ENCODE data around the gene PNISR.

Gene PNISR

DNA sequence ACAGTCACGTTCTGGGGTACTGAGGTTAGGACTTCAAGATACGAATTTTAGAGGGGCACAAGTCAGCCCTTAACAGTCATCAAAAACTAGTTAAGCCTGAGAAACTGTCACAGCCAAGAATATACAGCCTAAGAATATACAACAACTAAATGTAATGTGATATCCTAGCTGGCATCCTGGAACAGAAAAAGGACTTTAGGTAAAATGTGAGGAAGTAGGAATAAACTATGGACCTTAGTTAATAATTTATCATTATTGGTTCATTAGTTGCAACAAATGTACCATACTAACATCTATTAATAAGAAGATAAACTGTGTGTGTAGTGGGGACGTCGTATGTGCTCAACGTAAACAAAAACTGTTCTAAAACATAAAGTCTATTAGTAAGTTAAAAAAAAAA lies 1.1 kb downstream of the PNISR start:
- Histone ChIP-seq H3K9me3 (ENCODE audit: control insufficient read depth, insufficient read depth, low read length) (no peaks in the 10 kb centered on the region), H3K9ac (ENCODE audit: low read depth, low read length) (peak overlapping the region; percentile 88), H3K36me3 (ENCODE audit: insufficient read depth, low read length) (no peaks in the 10 kb centered on the region), H3K4me1 (ENCODE audit: insufficient read depth, low read length) (peaks cover 19% of the 10 kb centered on the region)

- Histone ChIP-seq H3K4me1 (ENCODE audit: insufficient read depth, low read length) (peaks cover 17% of the 10 kb centered on the region), H3K9me3 (ENCODE audit: control insufficient read depth, insufficient read depth, low read length) (no peaks in the 10 kb centered on the region), H3K36me3 (ENCODE audit: insufficient read depth, low read length) (no peaks in the 10 kb centered on the region), H3K9ac (ENCODE audit: low read depth, low read length) (no peak overlapping the region)
Measured at GRCh38 chr6:99422912-99423311, 2.2 kb downstream of the PNISR start.

DNA sequence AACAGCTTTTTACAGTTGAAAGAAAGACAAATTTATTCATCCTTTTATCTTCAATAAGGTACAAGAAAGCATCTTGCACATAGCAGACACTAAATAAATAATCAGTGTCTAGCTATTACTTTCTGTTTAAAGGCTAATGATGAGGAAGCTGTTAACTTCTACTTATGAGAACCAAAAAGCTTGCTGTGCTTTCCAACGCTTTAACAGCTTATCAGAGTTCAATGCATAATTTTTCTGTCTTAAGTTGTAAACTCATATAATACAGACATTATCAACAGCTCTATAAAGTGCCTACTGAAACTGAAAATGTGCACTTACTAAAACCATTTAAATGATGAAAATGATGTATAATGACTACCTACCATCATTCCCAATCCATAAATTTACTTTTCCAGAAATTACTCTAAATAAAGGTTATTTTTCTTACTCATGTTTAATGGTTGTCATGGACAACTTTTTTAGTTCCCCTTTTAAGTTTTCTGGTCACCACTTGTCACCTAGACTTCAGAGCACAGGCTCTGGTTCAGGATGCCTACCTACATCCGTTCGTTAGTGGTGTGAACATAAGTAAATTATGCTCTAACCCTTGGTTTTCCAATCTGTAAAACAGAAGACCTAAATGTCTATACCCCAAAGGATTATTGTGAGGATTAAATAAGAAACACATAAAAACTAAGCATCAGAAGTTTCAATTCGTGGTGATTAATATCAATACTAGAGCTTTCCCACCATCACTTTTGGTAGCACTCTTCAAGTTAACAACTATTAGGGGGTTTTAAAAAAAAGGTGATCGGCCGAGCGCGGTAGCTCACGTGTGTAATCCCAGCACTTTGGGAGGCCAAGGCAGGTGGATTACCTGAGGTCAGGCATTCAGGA lies 8.0 kb downstream of the PNISR start:
- Histone ChIP-seq H3K4me1 (ENCODE audit: insufficient read depth, low read length) (no peaks in the 10 kb centered on the region), H3K9me3 (ENCODE audit: control insufficient read depth, insufficient read depth, low read length) (no peaks in the 10 kb centered on the region), H3K36me3 (ENCODE audit: insufficient read depth, low read length) (no peaks in the 10 kb centered on the region; the same call in 1 of the 2 replicates), H3K9ac (ENCODE audit: low read depth, low read length) (no peak overlapping the region)

DNA sequence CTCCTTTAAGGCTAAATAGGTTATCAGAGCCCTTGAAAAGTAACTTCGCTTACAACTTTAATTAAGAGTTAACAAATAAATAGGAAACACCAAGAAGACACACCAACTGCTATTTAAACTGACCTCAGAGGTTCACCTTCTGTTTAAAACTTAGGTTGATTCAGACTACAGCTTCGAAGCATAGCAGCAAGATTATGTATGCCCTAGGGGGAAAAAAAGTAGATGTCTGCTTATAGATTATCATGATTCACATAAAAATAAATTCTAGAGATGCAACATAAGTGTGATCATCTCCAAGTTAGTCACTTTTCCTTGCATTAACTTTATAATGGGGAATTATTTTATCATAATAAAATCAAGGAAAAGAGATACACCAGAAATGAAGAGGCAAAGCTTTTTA lies 8.9 kb downstream of the PNISR start:
- Histone ChIP-seq H3K36me3 (ENCODE audit: insufficient read depth, low read length) (peaks cover 1% of the 10 kb centered on the region), H3K4me1 (ENCODE audit: insufficient read depth, low read length) (no peaks in the 10 kb centered on the region), H3K9me3 (ENCODE audit: control insufficient read depth, insufficient read depth, low read length) (no peaks in the 10 kb centered on the region), H3K9ac (ENCODE audit: low read depth, low read length) (no peak overlapping the region)

GRCh38 chr6:99415446-99415845 lies 9.7 kb downstream of the PNISR start:
- no peaks in the 10 kb centered on the region for H3K4me1 ChIP-seq (ENCODE audit: insufficient read depth, low read length)
- H3K9ac ChIP-seq (ENCODE audit: low read depth, low read length), result no peak overlapping the region
- H3K36me3 ChIP-seq (ENCODE audit: insufficient read depth, low read length), result peaks cover 2% of the 10 kb centered on the region
- no peaks in the 10 kb centered on the region for H3K9me3 ChIP-seq (ENCODE audit: control insufficient read depth, insufficient read depth, low read length)

DNA sequence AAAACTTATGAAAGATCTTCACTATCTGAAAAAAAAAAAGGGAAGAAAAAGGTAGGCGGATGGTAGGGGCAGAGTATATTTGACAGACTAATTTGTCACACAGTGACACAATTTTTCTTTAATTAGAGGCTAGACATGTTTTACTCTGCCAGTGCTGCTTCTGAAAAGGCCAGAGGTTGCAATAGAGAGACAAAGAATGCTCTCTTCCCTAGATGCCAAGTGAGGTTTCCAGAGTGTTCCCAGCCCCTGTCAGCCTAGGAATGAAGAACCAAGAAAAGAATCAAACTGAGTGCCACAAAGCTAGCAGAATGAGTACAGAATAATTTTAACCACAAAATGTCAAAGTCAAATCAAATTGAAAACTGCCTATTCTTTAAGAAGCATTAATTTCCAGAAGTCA lies 13.0 kb downstream of the PNISR start:
- Histone ChIP-seq H3K36me3 (ENCODE audit: insufficient read depth, low read length) (peaks cover 17% of the 10 kb centered on the region), H3K9me3 (ENCODE audit: control insufficient read depth, insufficient read depth, low read length) (no peaks in the 10 kb centered on the region), H3K4me1 (ENCODE audit: insufficient read depth, low read length) (no peaks in the 10 kb centered on the region)

GRCh38 chr6:99409672-99410071 lies 15.4 kb downstream of the PNISR start:
- Histone ChIP-seq H3K36me3 (ENCODE audit: insufficient read depth, low read length) (peaks cover 32% of the 10 kb centered on the region), H3K9ac (ENCODE audit: low read depth, low read length) (no peak overlapping the region), H3K9me3 (ENCODE audit: control insufficient read depth, insufficient read depth, low read length) (no peaks in the 10 kb centered on the region), H3K4me1 (ENCODE audit: insufficient read depth, low read length) (no peaks in the 10 kb centered on the region)

More for the DNA sequence above, 13.0 kb downstream of the PNISR start:
- H3K9ac ChIP-seq (ENCODE audit: low read depth, low read length), result no peak overlapping the region

GRCh38 chr6:99407076-99407475 lies 18.0 kb downstream of the PNISR start:
- Histone ChIP-seq H3K9ac (ENCODE audit: low read depth, low read length) (no peak overlapping the region), H3K4me1 (ENCODE audit: insufficient read depth, low read length) (no peaks in the 10 kb centered on the region), H3K36me3 (ENCODE audit: insufficient read depth, low read length) (peaks cover 46% of the 10 kb centered on the region), H3K9me3 (ENCODE audit: control insufficient read depth, insufficient read depth, low read length) (no peaks in the 10 kb centered on the region)

DNA sequence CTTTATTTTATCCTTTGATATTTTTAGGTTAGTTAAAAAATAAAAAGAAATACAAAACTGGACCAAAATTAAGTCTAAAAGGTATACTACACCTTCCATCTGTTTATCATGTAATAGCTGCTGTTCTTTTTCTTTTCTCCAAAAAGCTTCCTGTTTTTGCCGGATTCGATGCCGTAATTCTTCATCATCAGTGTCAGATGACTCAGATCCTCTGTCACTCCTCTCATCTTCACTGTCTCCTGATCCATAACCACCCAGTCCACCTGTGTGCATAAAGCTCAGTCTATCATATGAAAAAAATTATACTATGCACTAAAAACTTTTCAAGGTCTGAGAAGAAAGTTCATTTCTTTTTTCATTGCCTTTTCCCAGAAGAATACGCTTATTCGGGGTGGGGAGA lies 22.7 kb downstream of the PNISR start:
- Histone ChIP-seq H3K36me3 (ENCODE audit: insufficient read depth, low read length) (peaks cover 38% of the 10 kb centered on the region), H3K9me3 (ENCODE audit: control insufficient read depth, insufficient read depth, low read length) (no peaks in the 10 kb centered on the region), H3K9ac (ENCODE audit: low read depth, low read length) (no peak overlapping the region), H3K4me1 (ENCODE audit: insufficient read depth, low read length) (no peaks in the 10 kb centered on the region)

DNA sequence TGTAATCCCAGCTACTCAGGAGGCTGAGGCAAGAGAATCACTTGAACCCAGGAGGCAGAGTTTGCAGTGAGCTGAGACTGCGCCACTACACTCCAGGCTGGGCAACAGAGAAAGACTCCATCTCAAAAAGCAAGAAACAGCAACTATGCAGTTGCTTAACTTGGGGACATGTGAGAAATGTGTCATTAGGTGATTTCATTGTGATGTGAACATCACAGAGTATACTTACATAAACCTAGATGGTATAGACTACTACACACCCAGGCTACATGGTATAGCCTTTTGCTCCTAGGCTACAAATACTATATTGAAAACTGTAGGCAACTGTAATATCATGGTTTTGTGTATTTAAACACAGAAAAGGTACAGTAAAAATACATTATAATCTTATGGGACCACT lies 27.8 kb downstream of the PNISR start:
- no peaks in the 10 kb centered on the region for H3K9me3 ChIP-seq (ENCODE audit: control insufficient read depth, insufficient read depth, low read length)
- H3K4me1 ChIP-seq (ENCODE audit: insufficient read depth, low read length), result no peaks in the 10 kb centered on the region
- peaks cover 6% of the 10 kb centered on the region; the same call in 1 of the 2 replicates for H3K36me3 ChIP-seq (ENCODE audit: insufficient read depth, low read length)
- no peak overlapping the region for H3K9ac ChIP-seq (ENCODE audit: low read depth, low read length)

DNA sequence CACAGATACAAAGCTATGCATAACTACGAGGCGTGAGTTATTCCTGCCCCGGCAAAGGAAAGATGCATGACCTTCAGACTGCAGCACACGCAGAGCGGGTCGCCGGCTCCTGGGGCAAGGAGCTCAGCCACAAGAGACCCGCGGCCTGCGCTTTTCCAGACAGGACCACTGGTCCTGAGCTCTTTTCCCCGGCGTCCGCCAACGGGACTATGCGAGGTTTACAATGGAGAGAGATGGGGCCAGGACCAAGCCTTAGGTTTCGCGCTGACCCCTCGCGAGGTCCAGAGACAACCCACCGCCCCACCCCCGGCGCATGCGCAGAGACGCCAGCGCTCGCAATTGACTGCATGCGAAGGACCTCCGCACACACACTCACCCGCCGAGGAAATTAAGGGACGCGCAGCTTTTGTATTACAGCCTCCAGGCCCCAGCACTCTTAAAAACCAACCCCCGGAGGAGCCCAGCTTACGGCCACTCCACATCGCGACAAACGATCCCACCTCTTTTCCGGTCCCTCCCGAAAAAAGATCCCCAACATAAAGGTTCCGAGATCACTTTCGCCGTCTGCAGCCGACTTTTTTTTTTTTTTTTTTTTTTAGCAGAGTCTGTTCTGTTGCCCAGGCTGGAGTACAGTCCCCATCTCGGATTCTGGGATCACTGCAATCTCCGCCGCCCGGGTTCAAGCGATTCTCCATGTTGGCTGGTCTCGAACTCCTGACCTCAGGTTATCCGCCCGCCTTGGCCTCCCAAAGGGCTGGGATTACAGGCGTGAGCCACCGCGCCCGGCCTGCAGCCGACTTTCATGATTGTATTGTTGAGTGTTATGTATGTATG lies 31.2 kb downstream of the PNISR start, which contains the start of gene COQ3:
COQ3 (minus strand) TSS at position 498 of the 834 bp plus-strand sequence; CDS start at position 482, 16 bp downstream.
- no peaks in the 10 kb centered on the region for H3K36me3 ChIP-seq (ENCODE audit: insufficient read depth, low read length)
- H3K9me3 ChIP-seq (ENCODE audit: control insufficient read depth, insufficient read depth, low read length), result no peaks in the 10 kb centered on the region
- peak within 1 kb of the TSS; percentile 90 for H3K9ac ChIP-seq (ENCODE audit: low read depth, low read length)
- H3K4me1 ChIP-seq (ENCODE audit: insufficient read depth, low read length), result no peaks in the 10 kb centered on the region

DNA sequence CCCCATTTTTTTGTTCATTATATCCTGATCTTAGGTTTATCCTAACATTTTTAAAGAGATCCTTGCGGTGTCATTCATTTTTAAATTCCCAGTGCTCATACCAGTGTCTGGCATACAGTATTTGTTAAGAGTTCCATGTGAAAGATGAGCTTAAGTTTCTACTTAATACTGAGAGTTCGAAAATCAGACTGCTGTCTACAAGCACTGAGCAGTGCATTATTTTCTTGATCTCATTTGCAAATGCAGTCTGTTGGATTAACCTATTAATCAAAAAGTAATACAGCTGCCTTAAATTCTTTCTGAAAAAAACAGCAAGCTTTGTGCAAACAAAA lies 31.8 kb downstream of the PNISR start:
- H3K4me1 ChIP-seq (ENCODE audit: insufficient read depth, low read length), result no peaks in the 10 kb centered on the region
- no peaks in the 10 kb centered on the region for H3K9me3 ChIP-seq (ENCODE audit: control insufficient read depth, insufficient read depth, low read length)
- H3K9ac ChIP-seq (ENCODE audit: low read depth, low read length), result peak overlapping the region; percentile 90
- no peaks in the 10 kb centered on the region for H3K36me3 ChIP-seq (ENCODE audit: insufficient read depth, low read length)

DNA sequence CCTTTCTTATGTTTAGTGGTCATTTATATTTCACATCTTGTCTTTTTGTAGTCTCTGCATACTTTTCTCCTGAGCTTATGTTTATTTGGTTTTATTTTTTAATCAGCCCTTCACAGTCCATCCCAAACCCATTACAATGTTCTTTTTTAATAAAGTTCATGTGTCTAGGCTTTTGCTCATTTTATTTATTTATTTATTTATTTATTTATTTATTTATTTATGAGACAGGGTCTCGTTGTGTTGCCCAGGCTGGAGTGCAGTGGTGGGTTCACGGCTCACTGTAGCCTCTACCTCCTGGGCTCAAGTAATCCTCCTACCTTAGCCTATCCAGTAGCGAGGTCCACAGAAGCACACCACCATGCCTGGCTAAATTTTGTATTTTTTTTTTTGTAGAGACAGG lies 34.2 kb downstream of the PNISR start:
- no peaks in the 10 kb centered on the region for H3K9me3 ChIP-seq (ENCODE audit: control insufficient read depth, insufficient read depth, low read length)
- H3K4me1 ChIP-seq (ENCODE audit: insufficient read depth, low read length), result no peaks in the 10 kb centered on the region
- no peaks in the 10 kb centered on the region for H3K36me3 ChIP-seq (ENCODE audit: insufficient read depth, low read length)
- no peak overlapping the region for H3K9ac ChIP-seq (ENCODE audit: low read depth, low read length)

DNA sequence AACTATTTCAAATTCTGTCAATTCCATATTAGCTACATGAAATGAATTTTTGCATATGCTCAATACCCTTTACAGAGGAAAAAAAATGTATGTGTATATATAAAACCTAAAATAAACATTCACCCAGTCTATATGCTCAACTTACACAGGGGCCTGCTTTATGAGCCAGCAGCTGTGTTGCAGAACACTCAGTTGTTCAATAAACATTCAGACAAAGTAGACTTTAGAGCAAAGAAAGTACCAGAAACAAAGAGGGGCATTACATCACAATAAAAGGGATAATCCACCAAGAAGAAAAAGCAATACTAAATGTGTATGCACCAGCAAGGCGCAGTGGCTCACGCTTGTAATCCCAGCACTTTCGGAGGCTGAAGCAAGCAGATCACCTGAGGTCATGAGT lies 40.6 kb downstream of the PNISR start:
- H3K9me3 ChIP-seq (ENCODE audit: control insufficient read depth, insufficient read depth, low read length), result no peaks in the 10 kb centered on the region
- H3K36me3 ChIP-seq (ENCODE audit: insufficient read depth, low read length), result no peaks in the 10 kb centered on the region
- no peaks in the 10 kb centered on the region for H3K4me1 ChIP-seq (ENCODE audit: insufficient read depth, low read length)
- H3K9ac ChIP-seq (ENCODE audit: low read depth, low read length), result no peak overlapping the region

DNA sequence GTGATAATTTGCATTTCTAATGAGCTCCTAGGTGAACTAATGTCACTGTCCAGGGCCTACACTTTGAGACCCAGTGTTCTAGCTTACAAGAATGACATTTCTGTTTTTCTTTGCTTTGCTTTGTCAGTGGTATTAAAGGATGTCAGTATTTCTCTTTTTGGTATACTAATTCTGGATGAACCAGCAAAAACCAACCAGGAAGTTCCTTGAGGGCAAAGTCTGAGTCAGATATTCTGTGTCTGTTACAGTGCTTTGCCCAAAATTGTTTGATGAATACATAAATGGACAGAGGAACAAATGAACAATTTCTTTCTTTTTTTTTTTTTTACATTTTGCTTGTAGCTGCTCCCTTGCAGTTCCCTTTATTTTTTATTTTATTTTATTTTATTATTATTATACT lies 46.5 kb downstream of the PNISR start:
- H3K9ac ChIP-seq (ENCODE audit: low read depth, low read length), result no peak overlapping the region
- no peaks in the 10 kb centered on the region for H3K9me3 ChIP-seq (ENCODE audit: control insufficient read depth, insufficient read depth, low read length)
- H3K4me1 ChIP-seq (ENCODE audit: insufficient read depth, low read length), result no peaks in the 10 kb centered on the region
- H3K36me3 ChIP-seq (ENCODE audit: insufficient read depth, low read length), result no peaks in the 10 kb centered on the region
